ENCODE measurements around the gene DYRK1A.

Gene DYRK1A

GRCh38 chr21:37370152-37371040, 3.8 kb downstream of the DYRK1A start:
- peak overlapping the region; percentile 70 for H3K4me3 ChIP-seq (replicated peaks; ENCODE audit: low read depth, low read length)
- peak; percentile 41 for DNase-seq (ENCODE audit: extremely low read depth, low read depth)
- no peak for TF ChIP-seq CTCF (IDR thresholded peaks at IDR 0.05; ENCODE audit: low read depth, low read length, missing control alignments)

GRCh38 chr21:37371041-37371397, 4.4 kb downstream of the DYRK1A start:
- TF ChIP-seq CTCF (IDR thresholded peaks at IDR 0.05; ENCODE audit: low read depth, low read length, missing control alignments), result no peak
- no peak overlapping the region for H3K4me3 ChIP-seq (replicated peaks; ENCODE audit: low read depth, low read length)
- DNase-seq (ENCODE audit: extremely low read depth, low read depth), result no peak

GRCh38 chr21:37372127-37372731, 5.7 kb downstream of the DYRK1A start:
- no peak overlapping the region for H3K4me3 ChIP-seq (replicated peaks; ENCODE audit: low read depth, low read length)
- no peak for DNase-seq (ENCODE audit: extremely low read depth, low read depth)
- no peak for TF ChIP-seq CTCF (IDR thresholded peaks at IDR 0.05; ENCODE audit: low read depth, low read length, missing control alignments)

GRCh38 chr21:37372951-37373350, 6.4 kb downstream of the DYRK1A start:
- no peak for DNase-seq (ENCODE audit: extremely low read depth, low read depth)
- TF ChIP-seq CTCF (IDR thresholded peaks at IDR 0.05; ENCODE audit: low read depth, low read length, missing control alignments), result no peak
- H3K4me3 ChIP-seq (replicated peaks; ENCODE audit: low read depth, low read length), result no peak overlapping the region

GRCh38 chr21:37373539-37373938, 7.0 kb downstream of the DYRK1A start:
- no peak for TF ChIP-seq CTCF (IDR thresholded peaks at IDR 0.05; ENCODE audit: low read depth, low read length, missing control alignments)
- DNase-seq (ENCODE audit: extremely low read depth, low read depth), result no peak
- no peak overlapping the region for H3K4me3 ChIP-seq (replicated peaks; ENCODE audit: low read depth, low read length)

GRCh38 chr21:37374027-37374426, 7.5 kb downstream of the DYRK1A start:
- no peak for TF ChIP-seq CTCF (IDR thresholded peaks at IDR 0.05; ENCODE audit: low read depth, low read length, missing control alignments)
- H3K4me3 ChIP-seq (replicated peaks; ENCODE audit: low read depth, low read length), result no peak overlapping the region
- no peak for DNase-seq (ENCODE audit: extremely low read depth, low read depth)
